HepG2 (cell line): ENCODE measurements around the gene ZFP36. TPM values are rescaled to one million over a fixed set of nuclear protein-coding genes. Genes with fewer than 3 reads are reported as not detected.

Experiments used
- AGO2 ChIP-seq: fragments of 200-400 bp; formaldehyde crosslinking; optimal IDR thresholded peaks from 2 replicates; pipeline ENCODE3; 2017; ENCODE audit warnings: mild to moderate bottlenecking, low read depth, low read length, moderate library complexity
- EED ChIP-seq: sonication (generic); formaldehyde crosslinking; IDR thresholded peaks from 2 replicates; pipeline ENCODE4 v1.5.0; 2020; ENCODE audit warnings: mild to moderate bottlenecking, missing genetic modification reagents
- ELK4 ChIP-seq: sonication (generic); formaldehyde crosslinking; IDR thresholded peaks from 2 replicates; pipeline ENCODE4 v1.9.0; 2021; ENCODE audit warnings: missing genetic modification reagents, borderline replicate concordance
- ERF ChIP-seq: IDR thresholded peaks from 2 replicates; pipeline ENCODE4 v1.6.1; 2018; ENCODE audit warnings: missing biosample characterization, missing genetic modification reagents
- GABPB1 ChIP-seq: IDR thresholded peaks from 2 replicates; pipeline ENCODE4 v1.6.1; 2016; ENCODE audit warnings: mild to moderate bottlenecking, missing genetic modification reagents, moderate library complexity, missing compliant biosample characterization
- MXD4 ChIP-seq: IDR thresholded peaks from 2 replicates; pipeline ENCODE4 v1.6.1; 2016; ENCODE audit warnings: mild to moderate bottlenecking, missing biosample characterization, missing genetic modification reagents
- NFYB ChIP-seq: sonication (generic); formaldehyde crosslinking; IDR thresholded peaks from 2 replicates; pipeline ENCODE4 v1.4.0; 2020; ENCODE audit warnings: missing genetic modification reagents
- NR3C1 ChIP-seq: sonication (generic); formaldehyde crosslinking; IDR thresholded peaks from 2 replicates; pipeline ENCODE4 v1.4.0; 2020; ENCODE audit warnings: missing genetic modification reagents
- PHF5A ChIP-seq: IDR thresholded peaks from one replicate; pipeline ENCODE4 v1.6.1; 2018; ENCODE audit warnings: low read depth, missing genetic modification reagents; ENCODE audit not compliant: unreplicated experiment
- SAP130 ChIP-seq: IDR thresholded peaks from 2 replicates; pipeline ENCODE4 v1.6.1; 2016; ENCODE audit warnings: low read depth
- SMARCE1 ChIP-seq: fragments of 450-650 bp; IDR thresholded peaks from 2 replicates; pipeline ENCODE4 v1.6.1; 2017; ENCODE audit warnings: borderline replicate concordance
- SP4 ChIP-seq: sonication (generic); formaldehyde crosslinking; IDR thresholded peaks from 2 replicates; pipeline ENCODE4 v1.8.1; 2023; ENCODE audit warnings: mild to moderate bottlenecking, missing genetic modification reagents
- U2AF2 ChIP-seq: fragments of 200-400 bp; formaldehyde crosslinking; IDR thresholded peaks from 2 replicates; pipeline ENCODE4 v1.6.1; 2017; ENCODE audit warnings: low read depth, mild to moderate bottlenecking, low read length
- XBP1 ChIP-seq: sonication (generic); formaldehyde crosslinking; IDR thresholded peaks from 2 replicates; pipeline ENCODE4 v1.5.0; 2020; ENCODE audit warnings: missing genetic modification reagents
- YY1 ChIP-seq: IDR thresholded peaks from 2 replicates; pipeline ENCODE4 v1.6.1; 2011; ENCODE audit warnings: low read length, low read depth, moderate library complexity, mild to moderate bottlenecking; ENCODE audit not compliant: insufficient read depth, insufficient replicate concordance
- ZBTB33 ChIP-seq: sonication (generic); formaldehyde crosslinking; IDR thresholded peaks from 2 replicates; pipeline ENCODE4 v1.4.0; 2020; ENCODE audit warnings: missing genetic modification reagents
- ZGPAT ChIP-seq: IDR thresholded peaks from 2 replicates; pipeline ENCODE4 v1.6.1; 2016; ENCODE audit warnings: mild to moderate bottlenecking
- ZNF180 ChIP-seq: sonication (generic); formaldehyde crosslinking; IDR thresholded peaks from 2 replicates; pipeline ENCODE4 v1.4.0; 2020; ENCODE audit warnings: low read depth, missing genetic modification reagents, borderline replicate concordance
- ZNF235 ChIP-seq: sonication (generic); formaldehyde crosslinking; IDR thresholded peaks from 2 replicates; pipeline ENCODE4 v1.8.1; 2023; ENCODE audit warnings: mild to moderate bottlenecking, missing genetic modification reagents, borderline replicate concordance
- ZNF33A ChIP-seq: sonication (generic); formaldehyde crosslinking; IDR thresholded peaks from 2 replicates; pipeline ENCODE4 v1.5.1; 2020; ENCODE audit warnings: missing genetic modification reagents, mild to moderate bottlenecking, moderate library complexity, borderline replicate concordance
- ZNF446 ChIP-seq: sonication (generic); formaldehyde crosslinking; IDR thresholded peaks from 2 replicates; pipeline ENCODE4 v1.5.0; 2020; ENCODE audit warnings: mild to moderate bottlenecking, missing genetic modification reagents
- ZNF589 ChIP-seq: sonication (generic); formaldehyde crosslinking; conservative IDR thresholded peaks from 2 replicates; pipeline ENCODE4 v1.8.0; 2022; ENCODE audit warnings: mild to moderate bottlenecking, moderate library complexity, missing genetic modification reagents
- ZNF781 ChIP-seq: sonication (generic); formaldehyde crosslinking; IDR thresholded peaks from 2 replicates; pipeline ENCODE4 v1.5.1; 2020; ENCODE audit warnings: borderline replicate concordance, mild to moderate bottlenecking, missing genetic modification reagents; ENCODE audit errors: not compliant biosample characterization
- polyA plus RNA-seq, 8 experiments: library from polyadenylated mRNA; depleted of rRNA in 3 of 8; stranded (reverse) in 7 of 8; unstranded in 1 of 8; fragments of >200 nt; fragmentation: Illumina TruSeq in 4 of 8; extraction: Trizol in 4 of 8; gene quantifications; 2 replicates each; pipeline versions ENCODE4 v1.2.1 to v1.2.3, GENCODE V29; 2011 to 2016; ENCODE audit warnings: low read depth in 4 of 8, missing spikeins in 1 of 8, mixed read lengths in 1 of 8; ENCODE audit not compliant: insufficient read depth in 1 of 8
- total RNA-seq, 5 experiments: library from RNA; depleted of rRNA; stranded (reverse); fragments of >200 nt; fragmentation: Illumina TruSeq; extraction: Trizol; gene quantifications; 2 replicates each; pipeline ENCODE4 v1.2.3, GENCODE V29; 2016; ENCODE audit warnings: low read depth in 1 of 5

The ZFP36 gene
- total and polyA plus RNA-seq, 2 of the 13 experiments (the other 11 are each of a cell fraction or from before 2014, with no cell fraction given), result 1.4 to 1.7 TPM

- no peak for TF ChIP-seq ZNF446
- TF ChIP-seq YY1, result peak; percentile 85
- no peak for TF ChIP-seq ZNF33A
- peak; percentile 57 for TF ChIP-seq PHF5A
- TF ChIP-seq EED (CRISPR knock-in tag), result peak; percentile 91; the same call in 1 of the 2 replicates
- peak; percentile 95 for TF ChIP-seq GABPB1
- TF ChIP-seq ZNF180, result 0 out of 2 replicates have a peak, but pooled peaks have one; percentile 21
- TF ChIP-seq MXD4, result peak; percentile 66; the same call in 1 of the 2 replicates
- TF ChIP-seq AGO2, result peak; percentile 79
- peak; percentile 83 for TF ChIP-seq ZGPAT (CRISPR knock-in tag)
- TF ChIP-seq ZBTB33 (CRISPR knock-in tag), result no peak
- TF ChIP-seq ZNF235 (CRISPR knock-in tag), result 0 out of 2 replicates have a peak, but pooled peaks have one; percentile 70
- TF ChIP-seq SAP130 (CRISPR knock-in tag), result peak; percentile 83
- TF ChIP-seq ELK4 (CRISPR knock-in tag), result no peak
- no peak for TF ChIP-seq NR3C1 (CRISPR knock-in tag)
- no peak for TF ChIP-seq SMARCE1
- peak; percentile 96 for TF ChIP-seq SP4 (CRISPR knock-in tag)
- no peak for TF ChIP-seq ERF (CRISPR knock-in tag)
- TF ChIP-seq ZNF781, result no peak
- no peak for TF ChIP-seq ZNF589 (CRISPR knock-in tag)
- TF ChIP-seq XBP1, result no peak
- TF ChIP-seq NFYB (CRISPR knock-in tag), result peak; percentile 95
- 0 out of 2 replicates have a peak, but pooled peaks have one; percentile 41 for TF ChIP-seq U2AF2
These were observed 15.8 kb upstream of the ZFP36 start, which contains the start of the genes MED29 and PAF1 (continued) for GRCh38 chr19:39390751-39391437.
